GM12892 (cell line): ENCODE measurements around the gene MCM10.

Source experiments
- POLR2A ChIP-seq: IDR thresholded peaks from 2 replicates; pipeline ENCODE4 v1.6.1; 2011; ENCODE audit warnings: low read depth, low read length, control low read depth
- POLR2AphosphoS5 ChIP-seq: IDR thresholded peaks from 2 replicates; pipeline ENCODE4 v1.6.1; 2011; ENCODE audit warnings: low read depth, low read length, control low read depth

GRCh38 chr10:13201132-13201531, 39.8 kb downstream of the MCM10 start:
- TF ChIP-seq POLR2A: no peak
- no peak for TF ChIP-seq POLR2AphosphoS5
